Measurements from ENCODE around the gene AATF. TPM values are rescaled to one million over a fixed set of nuclear protein-coding genes. Genes with fewer than 3 reads are reported as not detected.

AATF gene
- total RNA-seq, 1 experiment from 2014 or later = 61.0 TPM

GRCh38 chr17:37062021-37062420 is 113.3 kb downstream of the AATF start (continued):
- TF ChIP-seq FOXK1 (CRISPR knock-in tag; IDR thresholded peaks at IDR 0.05) (no peak), ZNF425 (CRISPR knock-in tag; conservative IDR thresholded peaks at IDR 0.05) (no peak)

- no peak for TF ChIP-seq ZNF281 (CRISPR knock-in tag; IDR thresholded peaks at IDR 0.05)
- TF ChIP-seq ZNF416 (CRISPR knock-in tag; IDR thresholded peaks at IDR 0.05) = no peak
- no peak for TF ChIP-seq FOXP1 (CRISPR knock-in tag; IDR thresholded peaks at IDR 0.05; ENCODE audit: borderline replicate concordance)
- TF ChIP-seq ZNF121 (CRISPR knock-in tag; IDR thresholded peaks at IDR 0.05) = no peak
- ATAC-seq (no peak), DNase-seq (ENCODE audit: low spot score) (no peak)
- Mint-ChIP-seq H3K27ac (peak overlapping the region; percentile 1; the same call in 1 of the 2 replicates), H3K4me3 (no peak overlapping the region), H3K27me3 (ENCODE audit: low read depth) (peaks cover 8% of the 10 kb centered on the region; the same call in 1 of the 2 replicates), H3K4me1 (peaks cover 92% of the 10 kb centered on the region), H3K36me3 (peaks cover 2% of the 10 kb centered on the region; the same call in 1 of the 2 replicates), H3K9me3 (no peaks in the 10 kb centered on the region)
- POLR2A ChIA-PET = no interaction called here
- CTCF ChIA-PET = interaction anchor here (1.7 to 2.6 kb wide), 3 partner anchors 17 to 19 kb away, joined by 4 to 12 read pairs (median 7); no protein-coding TSS in a partner anchor
These were observed 115.5 kb downstream of the AATF start for GRCh38 chr17:37064206-37064605.

GRCh38 chr17:37064956-37065355 is 116.2 kb downstream of the AATF start:
- ATAC-seq = no peak
- no peak for TF ChIP-seq FOXP1 (CRISPR knock-in tag; IDR thresholded peaks at IDR 0.05; ENCODE audit: borderline replicate concordance)
- TF ChIP-seq RELA (CRISPR knock-in tag; IDR thresholded peaks at IDR 0.05; ENCODE audit: borderline replicate concordance) = no peak
- TF ChIP-seq E2F4 (CRISPR knock-in tag; IDR thresholded peaks at IDR 0.05; ENCODE audit: borderline replicate concordance, low read depth) = no peak
- TF ChIP-seq TEAD4 (CRISPR knock-in tag; IDR thresholded peaks at IDR 0.05) = no peak
- no peak for TF ChIP-seq GABPB1 (CRISPR knock-in tag; IDR thresholded peaks at IDR 0.05)
- no peak for TF ChIP-seq ATF1 (CRISPR knock-in tag; IDR thresholded peaks at IDR 0.05)
- TF ChIP-seq TP53 (CRISPR knock-in tag; IDR thresholded peaks at IDR 0.05) = no peak
- no peak for TF ChIP-seq MLX (CRISPR knock-in tag; IDR thresholded peaks at IDR 0.05)
- no peak for TF ChIP-seq ATF3 (CRISPR knock-in tag; conservative IDR thresholded peaks at IDR 0.05)
- TF ChIP-seq OVOL2 (CRISPR knock-in tag; IDR thresholded peaks at IDR 0.05; ENCODE audit: borderline replicate concordance) = no peak
- TF ChIP-seq FOXJ3 (CRISPR knock-in tag; IDR thresholded peaks at IDR 0.05; ENCODE audit: borderline replicate concordance) = no peak
- TF ChIP-seq MXD4 (CRISPR knock-in tag; IDR thresholded peaks at IDR 0.05; ENCODE audit: borderline replicate concordance) = no peak
- no peak for TF ChIP-seq CTCF (IDR thresholded peaks at IDR 0.05)
- no peak for TF ChIP-seq STAT6 (CRISPR knock-in tag; conservative IDR thresholded peaks at IDR 0.05; ENCODE audit: low read depth)
- TF ChIP-seq E2F5 (CRISPR knock-in tag; IDR thresholded peaks at IDR 0.05) = no peak

More at GRCh38 chr17:37064956-37065355, 116.2 kb downstream of the AATF start:
- POLR2A ChIA-PET = no interaction called here
- H3K9me3 Mint-ChIP-seq = no peaks in the 10 kb centered on the region
- H3K4me1 Mint-ChIP-seq = peaks cover 85% of the 10 kb centered on the region
- peaks cover 2% of the 10 kb centered on the region; the same call in 1 of the 2 replicates for H3K36me3 Mint-ChIP-seq
- CTCF ChIA-PET = interaction anchor here (0.6 to 2.6 kb wide), 5 partner anchors 17 to 175 kb away, joined by 3 to 12 read pairs (median 4); no protein-coding TSS in a partner anchor
- H3K27me3 Mint-ChIP-seq (ENCODE audit: low read depth) = peaks cover 8% of the 10 kb centered on the region; the same call in 1 of the 2 replicates
- peak overlapping the region; percentile 57 for H3K27ac Mint-ChIP-seq
- no peak overlapping the region; the same call in 1 of the 2 replicates for H3K4me3 Mint-ChIP-seq
- no peak for DNase-seq (ENCODE audit: low spot score)

Data from WTC11 (cell line).